Neural cell (in vitro differentiated cells): ENCODE data around the gene NTF3.

ENCODE experiments used
- EP300 ChIP-seq: fragments of 450-650 bp; conservative IDR thresholded peaks from 2 replicates; pipeline ENCODE4 v1.6.1; 2014; ENCODE audit warnings: antibody characterized with exemption, mild to moderate bottlenecking, moderate library complexity; ENCODE audit not compliant: poor library complexity, severe bottlenecking
- EZH2 ChIP-seq: fragments of 200-600, 300-800 bp; shearing (Covaris generic), sonication (generic); IDR thresholded peaks from 2 replicates; pipeline ENCODE4 v1.6.1; 2014; ENCODE audit warnings: antibody characterized with exemption, low read length, borderline replicate concordance, mild to moderate bottlenecking; ENCODE audit not compliant: insufficient read depth, poor library complexity, severe bottlenecking
- MXI1 ChIP-seq: fragments of 450-650 bp; conservative IDR thresholded peaks from 2 replicates; pipeline ENCODE4 v1.6.1; 2014; ENCODE audit warnings: antibody characterized with exemption, mild to moderate bottlenecking; ENCODE audit not compliant: poor library complexity, severe bottlenecking
- POLR2AphosphoS5 ChIP-seq: IDR thresholded peaks from 2 replicates; pipeline ENCODE4 v1.6.1; 2012
- RAD21 ChIP-seq: fragments of 450-650 bp; conservative IDR thresholded peaks from 2 replicates; pipeline ENCODE4 v1.6.1; 2014; ENCODE audit warnings: antibody characterized with exemption, mild to moderate bottlenecking, moderate library complexity
- REST ChIP-seq: IDR thresholded peaks from 2 replicates; pipeline ENCODE4 v1.6.1; 2012; ENCODE audit warnings: borderline replicate concordance
- TAF1 ChIP-seq: IDR thresholded peaks from 2 replicates; pipeline ENCODE4 v1.6.1; 2012; ENCODE audit warnings: low read depth
- TF ChIP-seq, protein P1 (sequence below): fragments of 450-650 bp; IDR thresholded peaks from 2 replicates; pipeline ENCODE4 v1.5.1; 2014; ENCODE audit warnings: antibody characterized with exemption, mild to moderate bottlenecking, moderate library complexity; ENCODE audit not compliant: poor library complexity, severe bottlenecking

- no peak for TF ChIP-seq REST
- TF ChIP-seq EZH2, result no peak
- TF ChIP-seq EP300, result no peak
- TF ChIP-seq, protein P1, sequence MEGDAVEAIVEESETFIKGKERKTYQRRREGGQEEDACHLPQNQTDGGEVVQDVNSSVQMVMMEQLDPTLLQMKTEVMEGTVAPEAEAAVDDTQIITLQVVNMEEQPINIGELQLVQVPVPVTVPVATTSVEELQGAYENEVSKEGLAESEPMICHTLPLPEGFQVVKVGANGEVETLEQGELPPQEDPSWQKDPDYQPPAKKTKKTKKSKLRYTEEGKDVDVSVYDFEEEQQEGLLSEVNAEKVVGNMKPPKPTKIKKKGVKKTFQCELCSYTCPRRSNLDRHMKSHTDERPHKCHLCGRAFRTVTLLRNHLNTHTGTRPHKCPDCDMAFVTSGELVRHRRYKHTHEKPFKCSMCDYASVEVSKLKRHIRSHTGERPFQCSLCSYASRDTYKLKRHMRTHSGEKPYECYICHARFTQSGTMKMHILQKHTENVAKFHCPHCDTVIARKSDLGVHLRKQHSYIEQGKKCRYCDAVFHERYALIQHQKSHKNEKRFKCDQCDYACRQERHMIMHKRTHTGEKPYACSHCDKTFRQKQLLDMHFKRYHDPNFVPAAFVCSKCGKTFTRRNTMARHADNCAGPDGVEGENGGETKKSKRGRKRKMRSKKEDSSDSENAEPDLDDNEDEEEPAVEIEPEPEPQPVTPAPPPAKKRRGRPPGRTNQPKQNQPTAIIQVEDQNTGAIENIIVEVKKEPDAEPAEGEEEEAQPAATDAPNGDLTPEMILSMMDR, result no peak
- TF ChIP-seq RAD21, result no peak
- TF ChIP-seq POLR2AphosphoS5, result no peak
- no peak for TF ChIP-seq TAF1
- no peak for TF ChIP-seq MXI1
These were observed 88.9 kb downstream of the NTF3 start for GRCh38 chr12:5520831-5521230.
